ENCODE results near the gene SGSM1.

Gene SGSM1

DNA sequence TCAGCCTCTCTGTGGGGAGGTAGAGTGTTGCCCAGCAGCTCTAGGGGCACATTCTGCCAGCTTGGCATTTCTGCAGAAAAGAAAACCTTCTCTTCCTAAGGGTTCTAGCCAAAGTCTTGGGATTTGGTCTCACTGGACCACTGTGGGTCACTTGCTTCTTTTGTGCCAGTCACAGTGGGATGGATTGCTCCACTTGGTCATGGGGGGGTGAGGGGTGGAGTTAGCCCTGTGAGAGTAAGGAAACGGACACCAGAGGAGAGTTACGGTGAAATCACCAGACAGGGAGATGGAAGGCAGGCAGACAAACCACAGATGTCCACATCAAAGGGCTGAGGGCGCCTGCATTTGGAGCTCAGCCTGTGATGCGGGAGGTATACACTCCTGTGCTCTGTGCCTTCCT is 10.8 kb downstream of the SGSM1 start:
- ATAC-seq (ENCODE audit: low read depth) (no peak), DNase-seq (ENCODE audit: low spot score in 2 of 2) (no peak)
- H3K4me1 Mint-ChIP-seq = no peaks in the 10 kb centered on the region
- H3K36me3 Mint-ChIP-seq = no peaks in the 10 kb centered on the region
- no peak overlapping the region for H3K4me3 Mint-ChIP-seq
- H3K9me3 Mint-ChIP-seq = peaks cover 9% of the 10 kb centered on the region
- H3K27ac Mint-ChIP-seq = no peak overlapping the region
- peaks cover 10% of the 10 kb centered on the region for H3K27me3 Mint-ChIP-seq

DNA sequence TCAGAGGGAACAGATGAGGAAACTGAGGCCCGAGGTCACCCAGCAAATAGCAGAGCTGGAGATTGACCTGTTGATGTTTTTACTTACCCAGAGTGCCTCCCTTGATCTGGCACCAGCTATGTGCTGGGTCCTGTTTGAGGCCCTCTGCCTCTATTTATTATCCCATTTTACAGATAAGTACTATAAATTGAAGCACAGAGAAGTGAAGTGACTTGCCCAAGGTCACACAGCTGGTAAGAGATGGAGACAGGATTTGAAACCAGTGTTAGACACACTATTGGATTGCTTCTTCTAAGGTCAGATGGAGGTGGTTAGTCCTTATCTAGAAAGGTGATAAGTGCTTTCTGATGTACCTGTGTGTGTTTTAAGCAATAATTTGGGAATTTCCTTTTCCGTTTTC is 13.5 kb downstream of the SGSM1 start:
- Mint-ChIP-seq H3K4me3 (no peak overlapping the region), H3K27ac (no peak overlapping the region), H3K27me3 (peaks cover 12% of the 10 kb centered on the region), H3K4me1 (no peaks in the 10 kb centered on the region), H3K9me3 (peaks cover 9% of the 10 kb centered on the region), H3K36me3 (no peaks in the 10 kb centered on the region)
- DNase-seq (ENCODE audit: low spot score in 2 of 2) (no peak), ATAC-seq (ENCODE audit: low read depth) (no peak)

DNA sequence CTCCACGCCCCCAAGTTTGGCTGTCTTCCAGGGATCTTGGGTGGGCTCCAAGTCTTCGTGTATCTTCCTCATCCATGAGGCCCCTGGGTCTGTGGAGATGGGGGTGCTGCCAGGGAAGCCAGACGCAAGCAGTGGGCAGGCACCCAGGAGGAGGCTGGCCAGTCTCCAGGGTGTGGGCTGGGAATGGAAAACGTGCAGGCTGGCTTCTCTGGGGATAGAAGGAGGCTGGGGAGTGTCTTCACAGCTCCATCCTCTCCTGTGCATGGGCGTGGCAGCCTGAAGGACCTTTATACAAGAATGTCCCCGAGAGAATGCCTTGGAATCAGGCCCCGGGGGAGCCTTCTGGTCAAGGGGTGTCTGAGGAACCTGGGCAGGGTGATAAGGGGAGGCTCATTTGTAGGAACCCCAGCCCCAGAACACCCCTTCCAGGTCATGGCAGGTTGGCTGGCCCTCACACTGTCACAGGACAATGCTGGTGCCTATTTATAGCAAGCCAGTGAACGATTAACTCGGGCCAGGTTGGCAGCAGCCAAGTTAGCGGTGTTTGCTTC is 14.0 kb downstream of the SGSM1 start:
- no peaks in the 10 kb centered on the region for H3K4me1 Mint-ChIP-seq
- ATAC-seq (ENCODE audit: low read depth) = no peak
- peaks cover 9% of the 10 kb centered on the region for H3K9me3 Mint-ChIP-seq
- peaks cover 16% of the 10 kb centered on the region for H3K27me3 Mint-ChIP-seq
- H3K27ac Mint-ChIP-seq = no peak overlapping the region
- H3K36me3 Mint-ChIP-seq = no peaks in the 10 kb centered on the region
- H3K4me3 Mint-ChIP-seq = no peak overlapping the region
- DNase-seq (ENCODE audit: low spot score in 2 of 2) = no peak

DNA sequence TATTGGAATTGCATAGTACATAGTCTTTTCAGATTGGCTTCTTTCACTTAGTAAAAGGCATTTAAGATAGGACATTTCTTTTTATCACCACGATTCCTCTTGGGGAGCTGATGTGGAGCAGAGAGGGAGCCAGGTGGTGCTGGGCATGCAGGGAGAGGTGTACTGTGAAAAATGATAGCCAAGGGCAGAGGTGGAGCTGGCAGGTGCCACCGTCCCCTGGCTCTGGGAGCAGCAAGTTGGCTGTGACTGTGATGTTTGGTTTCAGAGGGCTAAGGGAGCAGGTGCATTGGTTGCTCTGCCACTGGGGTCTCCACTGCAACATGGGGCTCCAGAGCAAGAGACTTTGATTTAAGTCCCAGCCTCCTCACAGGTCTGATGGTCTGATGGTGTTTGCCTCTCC is 16.5 kb downstream of the SGSM1 start:
- Mint-ChIP-seq H3K4me3 (no peak overlapping the region), H3K4me1 (no peaks in the 10 kb centered on the region), H3K36me3 (no peaks in the 10 kb centered on the region), H3K9me3 (no peaks in the 10 kb centered on the region), H3K27me3 (peaks cover 21% of the 10 kb centered on the region), H3K27ac (no peak overlapping the region)
- no peak for ATAC-seq (ENCODE audit: low read depth)
- DNase-seq (ENCODE audit: low spot score in 2 of 2) = no peak

DNA sequence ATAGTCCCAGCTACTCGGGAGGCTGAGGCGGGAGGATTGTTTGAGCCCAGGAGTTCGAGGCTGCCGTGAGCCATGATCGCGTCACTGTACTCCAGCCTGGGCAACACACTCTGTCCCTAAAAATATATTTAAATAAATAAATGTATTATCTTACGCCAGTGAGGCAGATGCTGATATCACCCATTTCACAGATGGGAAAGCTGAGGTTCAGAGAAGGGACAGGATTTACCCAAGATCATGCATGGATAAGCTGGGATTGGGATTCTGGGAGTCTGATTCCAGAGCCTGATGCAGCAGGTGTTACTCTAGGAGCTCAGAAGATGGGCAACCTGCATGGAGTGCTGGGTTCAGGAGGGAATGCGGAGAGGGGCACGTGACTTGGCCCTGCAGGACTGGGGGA is 17.8 kb downstream of the SGSM1 start:
- Mint-ChIP-seq H3K36me3 (no peaks in the 10 kb centered on the region), H3K4me3 (no peak overlapping the region), H3K27ac (no peak overlapping the region), H3K4me1 (no peaks in the 10 kb centered on the region), H3K9me3 (no peaks in the 10 kb centered on the region), H3K27me3 (peaks cover 21% of the 10 kb centered on the region)
- DNase-seq (ENCODE audit: low spot score in 2 of 2) (no peak), ATAC-seq (ENCODE audit: low read depth) (no peak)

DNA sequence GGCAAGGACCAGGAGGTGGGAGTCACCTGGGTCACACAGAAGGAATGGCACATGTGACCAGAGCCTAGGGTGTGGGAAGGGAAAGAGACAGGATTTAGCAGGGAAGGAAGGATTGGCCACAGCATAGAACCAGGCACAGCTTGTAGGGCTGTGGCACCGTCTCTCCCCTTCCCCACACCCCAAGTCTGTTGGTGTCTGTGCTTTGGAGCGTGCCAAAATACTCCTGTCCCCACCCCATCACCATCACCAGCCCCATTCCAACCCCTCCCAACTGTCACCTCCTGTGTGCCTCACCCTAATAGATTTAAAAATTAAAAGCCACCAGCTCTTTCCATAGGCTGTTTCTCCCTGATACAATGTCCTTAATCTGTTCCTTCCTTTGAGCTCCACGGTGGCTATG is 18.2 kb downstream of the SGSM1 start:
- ATAC-seq (ENCODE audit: low read depth) (no peak), DNase-seq (ENCODE audit: low spot score in 2 of 2) (no peak)
- Mint-ChIP-seq H3K36me3 (no peaks in the 10 kb centered on the region), H3K27ac (no peak overlapping the region), H3K4me1 (no peaks in the 10 kb centered on the region), H3K27me3 (peaks cover 21% of the 10 kb centered on the region), H3K9me3 (no peaks in the 10 kb centered on the region), H3K4me3 (no peak overlapping the region)

DNA sequence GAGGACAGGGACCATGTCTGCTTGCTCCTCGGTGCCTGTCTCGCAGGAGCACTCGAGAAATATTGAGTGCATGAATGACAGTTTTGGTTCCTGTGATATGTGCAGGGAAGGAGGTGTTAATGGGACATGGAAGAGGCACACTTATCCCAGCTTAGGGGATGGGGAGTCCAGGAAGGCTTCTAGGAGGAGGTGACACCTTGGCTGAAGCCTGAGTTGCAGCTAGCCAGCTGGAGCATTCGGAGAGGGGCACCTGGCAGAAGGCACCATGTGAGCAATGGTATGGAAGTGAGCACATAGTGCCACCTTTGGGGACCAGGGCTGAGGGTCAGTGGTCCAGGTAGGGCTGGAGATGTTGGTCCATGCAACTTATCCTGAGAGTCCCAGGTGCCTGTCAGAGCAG is 18.9 kb downstream of the SGSM1 start:
- H3K27me3 Mint-ChIP-seq = peaks cover 21% of the 10 kb centered on the region
- no peak overlapping the region for H3K4me3 Mint-ChIP-seq
- DNase-seq (ENCODE audit: low spot score in 2 of 2) = no peak
- H3K4me1 Mint-ChIP-seq = no peaks in the 10 kb centered on the region
- no peak for ATAC-seq (ENCODE audit: low read depth)
- no peaks in the 10 kb centered on the region for H3K36me3 Mint-ChIP-seq
- H3K9me3 Mint-ChIP-seq = no peaks in the 10 kb centered on the region
- H3K27ac Mint-ChIP-seq = no peak overlapping the region

DNA sequence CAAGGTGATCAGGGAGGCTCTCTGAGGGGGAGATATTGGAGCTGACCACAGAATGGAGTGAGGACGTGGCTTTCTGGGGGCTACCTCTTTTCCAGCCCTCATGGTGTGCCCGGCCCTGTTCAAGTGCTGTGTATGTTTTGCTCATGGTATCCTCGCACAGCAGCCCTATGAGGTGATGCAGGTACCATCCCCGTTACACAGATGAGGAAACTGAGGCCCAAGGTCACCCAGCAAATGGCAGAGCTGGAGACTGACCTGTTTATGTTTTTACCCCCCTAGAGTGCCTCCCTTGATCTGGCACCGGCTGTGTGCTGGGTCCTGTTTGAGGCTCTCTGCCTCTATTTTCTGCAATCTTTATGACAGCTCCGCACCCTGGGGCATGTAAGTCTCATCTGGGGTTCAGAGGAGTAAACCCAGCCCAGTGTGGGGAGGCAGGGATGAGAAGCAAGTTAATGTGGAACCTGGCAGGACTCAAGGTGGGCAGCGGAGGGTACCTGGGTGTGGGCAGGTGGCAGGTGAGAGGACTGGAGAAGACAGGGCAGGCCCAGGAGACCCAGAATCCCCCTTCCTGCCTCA is 20.8 kb downstream of the SGSM1 start:
- Mint-ChIP-seq H3K36me3 (no peaks in the 10 kb centered on the region), H3K4me3 (no peak overlapping the region), H3K4me1 (no peaks in the 10 kb centered on the region), H3K27ac (no peak overlapping the region), H3K9me3 (no peaks in the 10 kb centered on the region), H3K27me3 (peaks cover 17% of the 10 kb centered on the region)
- DNase-seq (ENCODE audit: low spot score in 2 of 2) (no peak), ATAC-seq (ENCODE audit: low read depth) (no peak)

DNA sequence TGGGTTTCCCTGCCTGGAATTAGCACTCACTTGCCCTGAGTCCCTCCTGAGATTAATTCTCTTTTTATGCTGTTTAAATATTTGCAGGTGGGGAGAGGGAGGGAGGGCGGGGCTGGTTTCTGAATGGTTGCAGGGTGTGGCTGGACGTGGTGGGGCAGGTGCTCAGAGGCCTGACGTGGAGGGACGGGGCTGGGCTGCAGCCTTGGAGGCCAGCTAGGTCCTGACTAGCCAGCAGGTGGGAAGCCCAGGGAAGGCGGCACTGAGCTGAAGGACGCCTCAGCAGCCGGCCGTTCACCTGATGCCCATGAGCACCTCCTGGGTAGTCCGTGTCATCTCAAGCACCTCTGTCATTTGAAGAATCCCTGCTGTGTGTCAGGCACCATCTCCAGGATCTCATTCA is 21.3 kb downstream of the SGSM1 start:
- H3K9me3 Mint-ChIP-seq = no peaks in the 10 kb centered on the region
- no peak for DNase-seq (ENCODE audit: low spot score in 2 of 2)
- H3K4me1 Mint-ChIP-seq = no peaks in the 10 kb centered on the region
- H3K27me3 Mint-ChIP-seq = peaks cover 16% of the 10 kb centered on the region
- H3K4me3 Mint-ChIP-seq = no peak overlapping the region
- H3K36me3 Mint-ChIP-seq = peaks cover under 1% of the 10 kb centered on the region
- no peak overlapping the region for H3K27ac Mint-ChIP-seq
- no peak for ATAC-seq (ENCODE audit: low read depth)

DNA sequence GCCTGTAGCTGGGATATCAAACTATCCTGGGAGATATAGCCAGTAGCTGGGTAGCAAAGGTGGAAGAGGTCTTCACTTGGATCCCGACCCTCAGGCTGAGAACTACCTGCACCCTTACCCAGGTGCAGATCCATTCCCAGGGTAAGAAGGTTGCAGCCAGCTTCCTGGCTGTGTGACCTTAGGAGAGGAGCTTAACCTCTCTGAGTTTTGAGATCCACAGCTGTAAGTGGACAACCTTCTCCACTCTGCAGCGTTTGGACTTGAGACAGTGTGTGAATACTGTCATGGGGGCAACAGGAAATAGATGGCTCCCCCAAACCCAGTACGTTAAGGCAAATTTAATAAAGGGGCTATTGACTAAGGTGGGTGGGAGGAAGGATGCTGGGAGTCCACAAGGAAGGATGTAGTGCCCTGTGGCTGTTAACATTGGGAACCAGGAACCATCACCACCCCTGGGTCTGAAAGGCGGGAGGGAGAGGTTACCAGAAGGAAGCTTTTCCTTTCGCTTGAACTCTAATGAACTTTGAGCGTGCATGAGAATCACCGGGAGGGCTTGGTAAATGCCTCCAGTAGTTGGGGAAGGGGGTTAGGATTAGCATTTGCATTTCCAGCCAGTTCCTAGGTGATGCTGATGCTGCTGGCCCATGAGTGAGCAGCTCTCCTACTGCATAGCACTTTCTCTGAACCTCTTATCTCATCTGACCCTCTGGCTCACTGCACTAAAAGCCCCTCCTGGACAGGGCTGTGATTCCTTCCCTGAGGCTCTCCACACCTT is 24.4 kb downstream of the SGSM1 start:
- H3K9me3 Mint-ChIP-seq = peaks cover 1% of the 10 kb centered on the region
- peaks cover 2% of the 10 kb centered on the region for H3K36me3 Mint-ChIP-seq
- H3K27ac Mint-ChIP-seq = no peak overlapping the region
- ATAC-seq (ENCODE audit: low read depth) (no peak), DNase-seq (ENCODE audit: low spot score in 2 of 2) (no peak)
- H3K4me1 Mint-ChIP-seq = no peaks in the 10 kb centered on the region
- H3K27me3 Mint-ChIP-seq = peaks cover 11% of the 10 kb centered on the region
- H3K4me3 Mint-ChIP-seq = no peak overlapping the region

DNA sequence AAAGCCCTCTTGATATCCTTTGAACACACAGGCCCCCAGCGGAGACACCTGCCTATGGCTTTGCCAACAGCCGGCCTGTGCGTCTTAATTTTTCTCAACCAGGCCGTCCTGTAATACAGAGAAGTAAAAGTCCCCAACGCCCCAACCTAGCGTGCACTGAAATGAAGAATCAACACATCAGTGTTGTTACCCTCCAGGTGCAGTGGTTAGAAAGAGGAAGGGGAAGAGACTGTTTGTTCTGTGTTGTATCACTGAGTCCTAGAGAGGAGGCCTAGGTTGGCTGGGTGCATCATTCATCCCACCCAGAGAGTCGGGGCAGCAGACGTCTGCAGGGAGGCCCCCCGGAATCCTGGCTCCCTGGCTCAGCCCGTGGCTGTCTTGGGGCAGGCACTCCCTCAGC is 25.7 kb downstream of the SGSM1 start:
- Mint-ChIP-seq H3K27me3 (peaks cover 9% of the 10 kb centered on the region), H3K4me1 (no peaks in the 10 kb centered on the region), H3K36me3 (peaks cover 2% of the 10 kb centered on the region), H3K27ac (peak overlapping the region; percentile 58), H3K4me3 (no peak overlapping the region), H3K9me3 (peaks cover 1% of the 10 kb centered on the region)
- ATAC-seq (ENCODE audit: low read depth) (peak; percentile 93), DNase-seq (ENCODE audit: low spot score in 2 of 2) (no peak)

DNA sequence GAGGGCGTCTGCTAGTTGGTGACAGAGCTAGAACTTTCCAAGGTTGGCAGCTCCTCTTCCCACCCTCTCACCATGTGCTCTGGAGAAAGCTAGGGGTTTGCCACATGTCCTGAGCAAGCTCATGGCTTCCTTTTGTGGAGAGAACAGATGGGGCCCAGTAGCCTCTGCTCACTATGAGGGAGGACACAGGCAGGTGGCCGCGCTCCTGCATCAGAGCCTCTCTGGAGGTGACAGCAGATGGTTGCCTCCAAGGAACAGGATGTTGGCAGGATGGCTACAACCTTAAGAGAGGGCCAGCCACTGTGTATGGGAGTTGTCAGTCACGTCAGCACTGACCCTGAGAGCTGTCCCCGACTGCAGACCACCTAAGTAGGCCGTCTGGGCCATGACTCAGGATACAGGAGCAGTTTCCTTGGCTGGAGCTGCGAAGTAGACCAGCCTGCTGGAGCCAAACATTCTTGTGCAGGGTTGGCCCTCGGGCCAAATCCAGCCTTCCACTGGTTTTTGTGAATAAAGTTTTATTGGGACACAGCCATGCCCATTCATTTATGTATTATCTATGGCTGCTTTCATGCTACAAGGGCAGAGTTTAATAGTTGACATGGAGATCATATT is 28.0 kb downstream of the SGSM1 start:
- DNase-seq (ENCODE audit: low spot score in 2 of 2) (no peak), ATAC-seq (ENCODE audit: low read depth) (no peak)
- Mint-ChIP-seq H3K4me1 (no peaks in the 10 kb centered on the region), H3K27ac (no peak overlapping the region), H3K9me3 (peaks cover 1% of the 10 kb centered on the region), H3K36me3 (peaks cover 2% of the 10 kb centered on the region), H3K4me3 (no peak overlapping the region), H3K27me3 (peaks cover 8% of the 10 kb centered on the region)

DNA sequence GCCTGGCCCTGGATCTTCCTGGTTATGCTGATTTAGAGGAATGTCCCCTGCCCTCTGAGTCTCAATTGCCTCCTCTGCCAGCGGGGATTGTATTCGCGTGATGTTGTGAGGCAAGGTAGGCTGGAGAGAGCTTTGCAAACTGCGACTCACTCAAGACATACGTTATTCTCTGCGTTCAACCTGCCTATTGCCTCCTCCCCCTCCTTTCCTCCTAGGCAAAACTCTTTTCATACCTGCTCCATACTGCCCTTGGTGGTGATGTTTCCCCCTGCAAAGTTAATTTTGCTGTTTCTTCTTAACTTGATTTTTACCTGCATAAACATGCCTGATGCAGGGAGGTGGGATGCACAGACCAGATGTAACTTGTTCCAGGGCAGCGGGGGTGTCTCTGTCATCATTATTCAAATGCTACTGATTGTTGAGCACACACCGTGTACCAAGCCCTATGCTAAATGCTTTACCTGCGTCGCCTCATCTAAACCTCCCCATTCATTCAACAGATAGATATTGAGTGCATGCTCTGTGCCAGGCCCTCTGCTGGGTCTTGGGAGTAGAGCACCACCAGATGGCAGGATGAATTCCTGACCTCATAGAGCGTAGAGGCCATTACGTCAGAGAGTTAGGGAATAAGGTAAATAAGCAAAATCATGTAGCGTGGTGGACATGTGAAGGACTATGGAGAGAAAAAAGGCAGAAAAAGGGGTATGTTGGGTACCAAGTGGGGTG is 29.0 kb downstream of the SGSM1 start:
- H3K9me3 Mint-ChIP-seq = peaks cover 1% of the 10 kb centered on the region
- no peak overlapping the region for H3K4me3 Mint-ChIP-seq
- DNase-seq (ENCODE audit: low spot score in 2 of 2) (no peak), ATAC-seq (ENCODE audit: low read depth) (no peak)
- no peaks in the 10 kb centered on the region for H3K4me1 Mint-ChIP-seq
- H3K36me3 Mint-ChIP-seq = peaks cover 2% of the 10 kb centered on the region
- no peak overlapping the region for H3K27ac Mint-ChIP-seq
- H3K27me3 Mint-ChIP-seq = peaks cover 8% of the 10 kb centered on the region

DNA sequence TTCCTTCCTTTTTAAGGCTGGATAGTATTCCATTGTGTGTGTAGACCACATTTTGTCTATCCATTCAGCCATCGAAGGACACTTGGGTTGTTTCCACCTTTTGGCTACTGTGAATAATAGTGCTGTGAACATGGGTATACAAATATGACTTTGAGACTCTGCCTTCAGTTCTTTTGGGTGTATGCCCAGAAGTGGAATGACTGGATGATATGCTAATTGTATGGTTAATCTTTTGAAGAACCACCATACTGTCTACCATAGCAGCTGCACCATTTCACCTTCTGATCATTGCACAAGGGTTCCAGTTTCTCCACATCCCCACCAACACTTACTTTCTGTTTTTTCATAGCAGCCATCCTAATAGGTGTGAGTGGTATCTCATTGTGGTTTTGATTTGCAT is 30.3 kb downstream of the SGSM1 start:
- Mint-ChIP-seq H3K27me3 (peaks cover 7% of the 10 kb centered on the region), H3K4me1 (no peaks in the 10 kb centered on the region)
- ATAC-seq (ENCODE audit: low read depth) = no peak

More for the DNA sequence above, 30.3 kb downstream of the SGSM1 start:
- Mint-ChIP-seq H3K9me3 (peaks cover 1% of the 10 kb centered on the region), H3K27ac (no peak overlapping the region), H3K36me3 (peaks cover 2% of the 10 kb centered on the region), H3K4me3 (no peak overlapping the region)
- DNase-seq (ENCODE audit: low spot score in 2 of 2) = no peak

Measured in memory B cell (primary cell).